Measurements from ENCODE around the gene EMP2.

GRCh38 chr16:10558746-10559641 is 21.4 kb downstream of the EMP2 start:
- TF ChIP-seq CTCF (IDR thresholded peaks at IDR 0.05) (no peak), POLR2A (IDR thresholded peaks at IDR 0.05) (no peak)

Data from adrenal gland (tissue), 5 donors.